ENCODE measurements around the gene PROSER2. TPM values are rescaled to one million over a fixed set of nuclear protein-coding genes. Genes with fewer than 3 reads are reported as not detected.

Gene PROSER2
- total and polyA plus RNA-seq, 2 of the 13 experiments (the other 11 are each of a cell fraction or from before 2014, with no cell fraction given), result 6.9 to 7.7 TPM

GRCh38 chr10:11874568-11875493 is 51.7 kb downstream of the PROSER2 start (continued):
- TF ChIP-seq BATF2 (CRISPR knock-in tag; IDR thresholded peaks at IDR 0.05) (no peak), ZNF414 (CRISPR knock-in tag; IDR thresholded peaks at IDR 0.05) (peak; percentile 45; the same call in 1 of the 2 replicates), SP140L (CRISPR knock-in tag; IDR thresholded peaks at IDR 0.05; ENCODE audit: borderline replicate concordance) (no peak), ISL2 (CRISPR knock-in tag; IDR thresholded peaks at IDR 0.05) (no peak), NCOA2 (CRISPR knock-in tag; IDR thresholded peaks at IDR 0.05) (peak; percentile 61; the same call in 1 of the 2 replicates), ZSCAN31 (CRISPR knock-in tag; IDR thresholded peaks at IDR 0.05; ENCODE audit: low read depth) (peak; percentile 49; the same call in 1 of the 2 replicates), ZNF83 (CRISPR knock-in tag; IDR thresholded peaks at IDR 0.05; ENCODE audit: borderline replicate concordance) (peak; percentile 61; the same call in 1 of the 2 replicates), TIGD3 (CRISPR knock-in tag; IDR thresholded peaks at IDR 0.05; ENCODE audit: borderline replicate concordance) (no peak), SOX5 (CRISPR knock-in tag; IDR thresholded peaks at IDR 0.05; ENCODE audit: borderline replicate concordance) (peak; percentile 76), SMAD9 (CRISPR knock-in tag; IDR thresholded peaks at IDR 0.05) (no peak), ERF (CRISPR knock-in tag; IDR thresholded peaks at IDR 0.05) (no peak), NRL (CRISPR knock-in tag; IDR thresholded peaks at IDR 0.05; ENCODE audit: borderline replicate concordance) (peak; percentile 35; the same call in 1 of the 2 replicates), ZNF784 (CRISPR knock-in tag; IDR thresholded peaks at IDR 0.05; ENCODE audit: borderline replicate concordance) (0 out of 2 replicates have a peak, but pooled peaks have one; percentile 56), SSRP1 (CRISPR knock-in tag; IDR thresholded peaks at IDR 0.05) (no peak), ZC3H13 (CRISPR knock-in tag; IDR thresholded peaks at IDR 0.05) (no peak), ZNF292 (CRISPR knock-in tag; IDR thresholded peaks at IDR 0.05; ENCODE audit: borderline replicate concordance, low read depth) (no peak), ZNF598 (CRISPR knock-in tag; IDR thresholded peaks at IDR 0.05; ENCODE audit: borderline replicate concordance) (0 out of 2 replicates have a peak, but pooled peaks have one; percentile 50), PTBP1 (IDR thresholded peaks at IDR 0.05; ENCODE audit: low read depth, low read length, poor library complexity, severe bottlenecking) (no peak), ZNF503 (CRISPR knock-in tag; IDR thresholded peaks at IDR 0.05) (no peak), TFAP4 (IDR thresholded peaks at IDR 0.05; ENCODE audit: borderline replicate concordance, low read depth) (peak; percentile 24; the same call in 1 of the 2 replicates), ZNF703 (CRISPR knock-in tag; IDR thresholded peaks at IDR 0.05; ENCODE audit: borderline replicate concordance) (0 out of 2 replicates have a peak, but pooled peaks have one; percentile 29), ZNF761 (CRISPR knock-in tag; conservative IDR thresholded peaks at IDR 0.05) (no peak)

Measured in HepG2 (cell line).